NCI-H774 (cell line): ENCODE measurements around the gene ISYNA1.
"Not testable (repeated sequence)": the region's sequence is repeated elsewhere in the genome, so short reads cannot be mapped to it uniquely, and the experiment has no call there.

Experiments
- DNase-seq: peaks from one replicate; lab custom pipeline; 2025; lab: John Stamatoyannopoulos, UW

The ISYNA1 gene

DNA sequence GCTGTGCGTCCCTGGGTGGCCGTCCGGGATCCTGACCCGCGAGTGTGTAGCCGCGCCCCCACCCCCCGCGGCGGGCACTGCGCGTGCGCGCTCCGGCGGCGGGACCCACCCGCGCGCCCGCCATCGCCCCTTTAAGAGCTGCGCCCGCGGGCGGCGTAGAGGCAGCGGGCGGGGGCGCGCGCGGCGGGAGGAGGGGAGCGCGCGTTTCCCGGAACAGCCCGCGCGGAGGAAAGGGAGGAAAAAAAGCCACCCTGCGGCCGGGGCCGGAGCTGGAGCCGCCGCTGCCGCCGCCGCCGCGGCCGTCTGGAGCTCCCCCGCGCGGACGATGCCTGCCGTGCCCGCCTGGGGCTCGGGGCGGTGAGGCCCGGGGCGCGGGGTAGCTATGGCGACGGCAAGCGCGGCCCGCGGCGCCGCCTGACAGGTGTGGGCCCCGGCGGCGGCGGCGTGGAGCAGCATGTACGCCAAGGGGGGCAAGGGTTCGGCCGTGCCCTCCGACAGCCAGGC lies 18.7 kb downstream of the ISYNA1 start, which contains the start of gene SSBP4:
TSS of gene SSBP4 (plus strand) at position 204 of the 504 bp plus-strand sequence. CDS start at position 455, 251 bp downstream.
- peak; percentile 71 for DNase-seq

DNA sequence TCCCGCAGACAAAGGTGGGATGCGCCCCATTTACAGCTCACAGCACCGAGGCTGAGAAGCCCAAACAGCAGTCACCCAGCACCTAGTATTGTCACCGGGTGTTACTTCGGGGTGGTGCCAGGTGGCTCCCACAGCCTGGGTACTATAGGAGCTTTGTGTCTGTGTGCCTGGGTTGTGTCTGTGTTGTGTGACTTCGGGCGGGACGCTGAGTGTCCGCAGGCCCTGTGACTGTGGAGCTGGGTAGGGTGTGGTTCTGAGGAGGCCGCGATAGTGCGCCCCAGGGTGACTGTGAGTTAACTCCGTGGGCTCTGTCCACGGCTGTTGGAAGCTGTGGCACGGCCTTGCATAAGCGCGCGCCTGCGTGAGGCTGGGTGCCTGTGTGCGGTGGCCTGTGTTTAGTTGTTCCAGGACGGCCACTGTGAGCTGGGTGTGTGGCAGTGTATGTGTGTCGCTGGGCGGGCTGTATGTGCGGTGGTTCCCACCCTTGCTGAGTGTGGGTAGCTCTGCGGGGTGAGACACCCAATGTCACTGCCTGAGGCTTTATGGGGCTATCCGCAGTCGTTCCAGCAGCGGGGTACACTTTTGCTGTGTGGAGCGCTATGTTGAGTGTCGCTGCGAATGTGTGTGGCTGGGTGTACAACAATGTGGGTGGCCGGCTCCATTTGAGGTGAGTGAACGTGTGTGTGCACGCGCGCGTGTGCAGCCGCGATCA lies 19.3 kb downstream of the ISYNA1 start:
- no peak for DNase-seq

- DNase-seq, result no peak
These were observed 19.9 kb downstream of the ISYNA1 start for GRCh38 chr19:18418029-18418482.

DNA sequence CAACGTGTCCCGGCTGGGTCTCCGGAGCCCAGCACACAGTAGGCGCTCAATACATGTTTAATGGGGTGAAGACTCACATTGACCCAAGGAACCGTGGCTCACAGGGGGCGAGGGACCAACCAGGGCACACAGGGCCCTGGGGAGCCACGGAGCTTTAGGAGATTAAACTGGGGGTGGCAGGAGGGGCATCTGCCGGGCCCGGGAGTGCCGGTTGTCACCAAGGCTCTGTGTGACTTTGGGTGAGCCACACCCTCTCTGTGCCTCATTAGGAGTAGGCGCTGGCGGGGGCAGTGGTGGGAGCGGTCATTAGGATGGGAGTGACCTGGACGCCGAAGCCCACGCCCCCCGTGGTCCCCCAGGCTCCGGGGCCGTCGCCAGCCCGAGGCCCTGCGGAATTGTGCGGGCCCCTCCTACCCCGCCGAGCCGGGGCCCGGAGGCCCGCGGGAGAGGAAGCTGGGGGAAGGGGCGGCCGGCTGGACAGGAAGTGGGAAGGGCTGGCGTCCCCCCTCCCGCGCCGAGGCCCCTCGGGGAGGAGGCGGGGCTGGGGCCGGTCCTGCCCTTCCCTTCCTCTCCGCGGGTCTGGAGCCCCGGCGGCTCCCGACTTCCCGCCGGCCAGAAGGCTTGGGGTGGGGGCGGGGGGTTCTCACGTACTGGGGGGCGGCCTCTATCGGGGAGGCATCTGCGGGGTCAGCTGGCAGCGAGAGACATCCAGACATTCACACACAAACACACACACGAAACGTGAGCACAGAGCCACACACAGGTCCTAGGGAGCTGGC lies 20.5 kb downstream of the ISYNA1 start:
- peak; percentile 26 for DNase-seq

GRCh38 chr19:18416778-18417249 lies 21.1 kb downstream of the ISYNA1 start:
- peak; percentile 74 for DNase-seq

DNA sequence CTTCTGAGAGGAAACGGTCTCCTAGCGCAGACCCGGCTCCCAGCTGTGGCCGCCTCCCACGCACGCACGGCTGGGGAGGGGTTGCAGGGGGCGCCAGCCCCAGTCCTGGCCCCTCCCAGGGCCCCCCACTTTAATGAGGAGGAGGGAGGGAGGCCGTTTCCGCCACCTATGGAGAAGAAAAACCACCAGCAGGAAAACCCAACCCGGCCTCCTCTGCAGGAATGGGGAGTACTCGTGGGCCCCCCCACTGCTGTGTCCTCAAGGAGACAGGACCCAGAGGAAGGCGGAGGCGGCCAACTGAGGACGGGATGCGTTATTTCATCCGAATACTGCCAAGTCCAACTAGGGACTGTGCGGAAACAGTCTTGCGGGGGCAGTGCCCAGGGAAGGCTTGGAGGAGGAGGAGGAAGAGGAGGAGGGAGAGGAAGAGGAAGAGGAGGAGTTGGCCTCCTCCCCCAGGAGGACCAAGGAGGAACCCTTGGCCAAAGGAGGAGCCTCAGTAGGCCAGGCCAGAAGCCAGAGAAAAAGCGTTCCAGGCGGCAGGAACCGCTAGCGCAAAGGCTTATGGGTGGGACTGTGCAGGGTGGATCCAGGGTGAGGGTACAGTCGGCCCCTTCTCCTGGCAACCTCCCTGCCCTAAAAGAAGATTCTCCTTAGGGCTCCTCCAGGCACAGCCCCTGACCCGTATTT lies 22.6 kb downstream of the ISYNA1 start:
- DNase-seq, result no peak

- no peak for DNase-seq
These were observed 23.3 kb downstream of the ISYNA1 start for GRCh38 chr19:18414504-18415177.

GRCh38 chr19:18412610-18413239 lies 25.2 kb downstream of the ISYNA1 start:
- DNase-seq, result no peak

DNA sequence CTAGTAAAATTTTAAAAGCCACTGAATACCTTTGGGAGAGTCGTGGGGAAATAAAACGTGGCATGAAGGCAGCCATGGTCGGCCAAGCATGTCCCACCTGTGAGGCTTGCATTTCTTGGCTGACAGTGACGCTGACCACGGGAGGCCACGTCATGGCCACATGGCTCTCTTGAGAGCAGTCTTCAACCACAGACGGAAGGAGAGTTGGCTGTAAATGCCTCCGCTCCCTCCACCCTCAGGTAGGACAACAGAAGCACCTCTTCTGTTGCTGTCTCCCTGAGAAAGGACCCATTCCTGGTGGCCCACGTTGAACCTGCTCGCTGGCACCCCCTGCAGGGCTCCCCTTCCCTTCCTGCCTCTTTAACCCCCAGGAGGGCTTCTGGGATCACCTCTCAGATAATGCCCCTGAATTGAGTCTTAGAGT lies 29.9 kb downstream of the ISYNA1 start:
- DNase-seq, result no peak

- no peak for DNase-seq
These were observed 31.2 kb downstream of the ISYNA1 start for GRCh38 chr19:18406749-18407148.

- not testable (repeated sequence) for DNase-seq
These were observed 32.2 kb downstream of the ISYNA1 start for GRCh38 chr19:18405754-18406153.

- not testable (repeated sequence) for DNase-seq
These were observed 35.3 kb downstream of the ISYNA1 start for GRCh38 chr19:18402455-18403248.

DNA sequence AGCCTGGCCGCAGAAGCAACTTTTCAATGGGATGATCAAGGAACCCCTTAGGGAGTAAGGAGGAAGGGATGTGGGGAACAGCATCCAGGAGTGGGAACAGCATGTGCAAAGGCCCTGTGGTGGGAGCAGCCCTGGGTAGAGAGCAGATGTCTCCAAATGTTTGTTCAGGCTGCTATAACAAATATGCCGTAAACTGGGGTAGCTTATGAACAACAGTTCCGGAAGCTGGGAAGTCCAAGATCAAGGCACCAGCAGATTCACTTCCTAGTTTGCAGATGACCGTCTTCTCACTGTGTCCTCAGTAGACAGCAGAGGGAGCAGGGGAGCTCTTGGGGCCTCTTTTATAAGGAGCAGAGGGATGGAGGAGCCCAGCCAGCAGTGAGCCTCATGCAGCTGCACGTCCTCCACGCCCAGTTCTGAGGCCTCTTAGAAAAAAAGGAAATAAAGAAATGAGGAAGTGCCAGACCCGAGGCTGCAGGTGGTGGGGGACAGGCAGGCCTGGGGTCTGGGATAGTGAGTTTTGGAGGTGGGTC lies 36.3 kb downstream of the ISYNA1 start:
- no peak for DNase-seq

DNA sequence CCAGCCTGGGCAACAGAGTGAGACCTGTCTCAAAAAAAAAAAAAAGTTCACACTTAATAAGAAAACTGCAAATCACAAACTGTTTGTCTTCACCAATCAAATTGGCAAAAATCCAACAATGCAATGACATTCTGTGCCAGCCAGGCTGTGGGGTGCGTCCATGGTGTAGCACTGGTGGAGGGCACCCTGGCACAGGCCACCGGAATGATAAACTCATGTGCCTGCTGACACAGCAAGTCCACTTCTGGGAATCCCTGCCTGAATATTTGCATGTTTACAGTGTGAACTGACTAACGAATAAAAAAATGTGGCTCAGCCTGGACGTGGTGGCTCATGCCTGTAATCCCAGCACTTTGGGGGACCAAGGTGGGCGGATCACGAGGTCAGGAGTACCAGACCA lies 38.9 kb downstream of the ISYNA1 start:
- DNase-seq, result no peak

- no peak for DNase-seq
These were observed 40.4 kb downstream of the ISYNA1 start, which contains the start of gene LRRC25 for GRCh38 chr19:18397242-18398202. LRRC25 (minus strand) TSS chr19:18397622; CDS start chr19:18396963, 659 bp downstream.

- DNase-seq, result no peak
These were observed 41.3 kb downstream of the ISYNA1 start for GRCh38 chr19:18396471-18397241.

DNA sequence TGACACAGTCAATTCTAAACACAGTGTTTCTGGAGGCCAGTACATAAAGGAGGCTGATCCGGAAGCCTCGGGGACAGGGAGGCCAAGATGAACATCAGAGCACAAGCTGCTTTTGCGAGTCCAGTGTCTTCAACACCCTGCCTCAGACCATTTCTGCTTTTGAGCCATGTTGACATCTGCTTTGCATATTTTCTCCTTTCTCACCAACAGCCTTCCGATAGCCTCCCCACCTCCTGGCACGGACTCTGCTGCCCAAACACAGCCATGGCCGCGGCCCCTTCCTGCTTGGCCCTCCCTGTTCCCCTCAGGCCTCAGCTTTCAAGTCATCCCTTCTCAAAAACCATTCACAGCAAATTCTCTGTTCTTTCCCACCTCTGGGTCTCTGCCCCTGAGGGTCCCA lies 44.1 kb downstream of the ISYNA1 start:
- no peak for DNase-seq

DNA sequence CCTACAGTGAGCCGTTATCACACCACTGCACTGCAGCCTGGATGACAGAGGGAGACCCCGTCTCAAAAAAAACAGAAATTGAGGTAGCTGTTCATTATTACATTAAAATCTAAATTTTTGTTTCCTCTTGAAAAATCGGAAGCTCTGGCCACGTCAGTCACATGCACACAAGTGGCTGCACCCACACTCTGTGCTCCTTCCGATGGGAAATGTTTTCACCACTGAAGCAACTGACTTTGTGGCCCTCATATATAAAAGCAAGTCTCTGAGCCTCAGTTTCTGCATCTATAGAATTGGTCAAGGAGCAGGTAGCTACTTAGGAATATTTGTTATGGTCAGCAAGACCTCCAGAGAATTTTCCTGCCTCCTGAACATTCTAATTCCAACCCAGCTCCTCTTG lies 45.0 kb downstream of the ISYNA1 start:
- DNase-seq, result no peak
